ENCODE data around the gene GHR. TPM values are rescaled to one million over a fixed set of nuclear protein-coding genes. Genes with fewer than 3 reads are reported as not detected.

The GHR gene
- total and polyA plus RNA-seq, 2 of the 8 experiments (the other 6 are each of a cell fraction or from before 2014, with no cell fraction given) = 0.15 to 0.19 TPM

GRCh38 chr5:42531611-42532010 lies 108.4 kb downstream of the GHR start:
- H3K56ac ChIP-seq (replicated peaks; ENCODE audit: insufficient read length, low read depth, low read length) = no peak overlapping the region
- no peak overlapping the region for H4K8ac ChIP-seq (ENCODE audit: extremely low read depth, insufficient read depth, low read length)
- H4K20me1 ChIP-seq (replicated peaks in 1 of 2; ENCODE audit: control insufficient read depth in 1 of 2, insufficient read depth in 2 of 2, low read length in 2 of 2) = no peaks in the 10 kb centered on the region
- no peak overlapping the region for H2BK5ac ChIP-seq (ENCODE audit: low read depth, low read length)
- ChIA-PET CTCF (ENCODE audit: partially characterized antibody) (interaction anchor here (1.5 to 1.6 kb wide), 2 partner anchors 17 to 21 kb away, joined by 4 read pairs; no protein-coding TSS in a partner anchor), POLR2A (ENCODE audit: partially characterized antibody) (no interaction called here)
- DNase-seq (ENCODE audit: low read depth in 1 of 2, low spot score in 2 of 2) (no peak), FAIRE-seq (no peak)
- H3K18ac ChIP-seq (ENCODE audit: extremely low read depth, low read length) = no peak overlapping the region
- no peak overlapping the region for H3K9ac ChIP-seq (replicated peaks in 1 of 4; ENCODE audit: extremely low read depth in 1 of 4, low read depth in 3 of 4, low read length in 3 of 4)
- no peak overlapping the region for H2BK15ac ChIP-seq (ENCODE audit: low read length)
- H2AFZ ChIP-seq (ENCODE audit: low read length) = no peak overlapping the region
- no peaks in the 10 kb centered on the region for H3K9me3 ChIP-seq (ENCODE audit: insufficient read depth in 2 of 2, low read depth in 1 of 2, low read length in 1 of 2)
- H4K91ac ChIP-seq (replicated peaks; ENCODE audit: insufficient read length, low read length) = no peak overlapping the region
- no peaks in the 10 kb centered on the region for H3K79me1 ChIP-seq (ENCODE audit: low read depth, low read length)
- 97% methylated on average over 2 of the region's 2 CpGs; no CpG with 5 or more reads in 1 of the 2 experiments for WGBS, 2 experiments (ENCODE audit: extremely low coverage in 1 of 2, insufficient coverage in 1 of 2, insufficient read length in 1 of 2, insufficient replicate concordance in 2 of 2, low coverage in 1 of 2, low lambda C conversion rate in 2 of 2, missing lambda C conversion rate in 1 of 2)
- H3K27me3 ChIP-seq (replicated peaks in 1 of 4; ENCODE audit: control insufficient read depth in 3 of 4, extremely low read depth in 1 of 4, insufficient read depth in 3 of 4, low read length in 3 of 4) = no peaks in the 10 kb centered on the region
- H3K4ac ChIP-seq (replicated peaks; ENCODE audit: insufficient read length, low read depth, low read length) = no peak overlapping the region
- no peak overlapping the region for H3K14ac ChIP-seq (ENCODE audit: insufficient read length)
- H3K79me2 ChIP-seq (ENCODE audit: control insufficient read depth in 1 of 2, insufficient read depth in 2 of 2, low read length in 2 of 2) = no peaks in the 10 kb centered on the region
- no peak overlapping the region for H4K5ac ChIP-seq (ENCODE audit: insufficient read length, low read depth, low read length)
- H3K23ac ChIP-seq (ENCODE audit: insufficient read length) = no peak overlapping the region
- H3K36me3 ChIP-seq (ENCODE audit: control insufficient read depth in 2 of 4, insufficient read depth in 4 of 4, low read length in 3 of 4) = no peaks in the 10 kb centered on the region
- H3K4me3 ChIP-seq (ENCODE audit: extremely low read depth in 1 of 4, insufficient read depth in 2 of 4, low read depth in 3 of 4, low read length in 4 of 4) = no peak overlapping the region
- H2BK12ac ChIP-seq (ENCODE audit: low read depth, low read length) = no peak overlapping the region
- no peaks in the 10 kb centered on the region for H3K23me2 ChIP-seq (ENCODE audit: low read depth, low read length)
- no peak overlapping the region for H3K4me2 ChIP-seq (ENCODE audit: insufficient read depth in 1 of 2, low read depth in 2 of 2, low read length in 2 of 2)
- no peaks in the 10 kb centered on the region for H3K4me1 ChIP-seq (replicated peaks in 1 of 4; ENCODE audit: control insufficient read depth in 3 of 4, insufficient read depth in 4 of 4, low read length in 3 of 4)
- no peak overlapping the region for H3K27ac ChIP-seq (ENCODE audit: low read depth, low read length)
- no peak overlapping the region for H2BK20ac ChIP-seq (ENCODE audit: low read length)
- no peak overlapping the region for H2BK120ac ChIP-seq (replicated peaks; ENCODE audit: low read depth, low read length)
- H2AK5ac ChIP-seq (ENCODE audit: low read depth, low read length) = no peak overlapping the region
- TF ChIP-seq ZNF274 (IDR thresholded peaks at IDR 0.05; ENCODE audit: borderline replicate concordance, extremely low read depth, low read length) (no peak), USF2 (IDR thresholded peaks at IDR 0.05; ENCODE audit: low read length) (no peak), CBX5 (IDR thresholded peaks at IDR 0.05; ENCODE audit: low read depth, low read length) (no peak), HDAC2 (IDR thresholded peaks at IDR 0.05; ENCODE audit: borderline replicate concordance in 1 of 2, low read depth in 2 of 2, low read length in 2 of 2) (no peak), TBP (IDR thresholded peaks at IDR 0.05; ENCODE audit: low read depth, low read length) (no peak), SIN3A (conservative IDR thresholded peaks at IDR 0.05 in 1 of 2, IDR thresholded peaks at IDR 0.05 in 1 of 2; ENCODE audit: low read depth in 1 of 2, low read length in 2 of 2) (no peak), RBBP5 (IDR thresholded peaks at IDR 0.05; ENCODE audit: borderline replicate concordance, low read depth, low read length) (no peak), HDAC6 (IDR thresholded peaks at IDR 0.05; ENCODE audit: low read depth, low read length) (no peak), ATF3 (IDR thresholded peaks at IDR 0.05; ENCODE audit: insufficient read depth, low read depth, low read length) (no peak), POLR2AphosphoS5 (IDR thresholded peaks at IDR 0.05; ENCODE audit: low read depth, low read length) (no peak), POU5F1 (IDR thresholded peaks at IDR 0.05; ENCODE audit: low read depth, low read length) (no peak), EZH2 (IDR thresholded peaks at IDR 0.05; ENCODE audit: low read depth, low read length, severe bottlenecking) (no peak)

Measured in H1 (cell line).